ENCODE results near the gene WDCP.
"Not testable (repeated sequence)": the region's sequence is repeated elsewhere in the genome, so short reads cannot be mapped to it uniquely, and the experiment has no call there.

WDCP gene, protein sequence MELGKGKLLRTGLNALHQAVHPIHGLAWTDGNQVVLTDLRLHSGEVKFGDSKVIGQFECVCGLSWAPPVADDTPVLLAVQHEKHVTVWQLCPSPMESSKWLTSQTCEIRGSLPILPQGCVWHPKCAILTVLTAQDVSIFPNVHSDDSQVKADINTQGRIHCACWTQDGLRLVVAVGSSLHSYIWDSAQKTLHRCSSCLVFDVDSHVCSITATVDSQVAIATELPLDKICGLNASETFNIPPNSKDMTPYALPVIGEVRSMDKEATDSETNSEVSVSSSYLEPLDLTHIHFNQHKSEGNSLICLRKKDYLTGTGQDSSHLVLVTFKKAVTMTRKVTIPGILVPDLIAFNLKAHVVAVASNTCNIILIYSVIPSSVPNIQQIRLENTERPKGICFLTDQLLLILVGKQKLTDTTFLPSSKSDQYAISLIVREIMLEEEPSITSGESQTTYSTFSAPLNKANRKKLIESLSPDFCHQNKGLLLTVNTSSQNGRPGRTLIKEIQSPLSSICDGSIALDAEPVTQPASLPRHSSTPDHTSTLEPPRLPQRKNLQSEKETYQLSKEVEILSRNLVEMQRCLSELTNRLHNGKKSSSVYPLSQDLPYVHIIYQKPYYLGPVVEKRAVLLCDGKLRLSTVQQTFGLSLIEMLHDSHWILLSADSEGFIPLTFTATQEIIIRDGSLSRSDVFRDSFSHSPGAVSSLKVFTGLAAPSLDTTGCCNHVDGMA

DNA sequence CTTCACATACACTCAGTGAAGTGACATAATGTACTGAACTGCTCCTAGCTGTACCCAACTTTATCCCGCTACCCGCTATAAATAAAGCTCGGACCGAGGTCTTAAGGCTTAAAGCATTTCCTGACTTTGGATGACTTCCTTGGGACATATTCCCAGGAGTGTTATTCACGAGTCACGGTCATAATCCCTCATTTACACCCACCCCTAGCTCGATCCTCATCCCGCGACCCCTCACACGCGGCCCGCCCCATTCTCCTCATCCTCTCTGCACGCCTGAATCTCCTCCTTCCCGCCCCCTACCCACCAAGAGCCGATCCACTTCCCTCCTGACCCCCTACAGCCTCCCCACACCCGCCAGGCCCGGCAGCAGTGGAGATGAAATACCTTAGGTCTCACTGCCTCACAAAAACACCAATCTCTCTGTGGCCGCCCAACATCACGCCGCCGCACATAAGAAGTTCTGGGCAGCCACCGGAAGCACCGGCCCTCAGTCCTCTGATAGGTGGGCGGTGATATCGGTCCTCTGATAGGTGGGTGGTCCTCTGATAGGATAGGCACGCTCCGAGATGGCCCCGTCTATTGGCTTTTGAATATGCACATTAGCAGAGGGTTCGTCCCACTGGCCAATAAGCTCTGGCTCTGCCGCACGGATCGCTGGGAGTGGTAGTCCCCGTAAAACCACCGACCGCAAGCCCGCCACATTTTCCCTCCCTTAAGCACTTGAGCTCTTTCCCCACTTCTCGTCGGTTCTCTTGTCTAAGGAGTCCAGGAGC is at the start of gene WDCP:
Gene WDCP, minus strand, starts transcription at position 462 of the 773 bp plus-strand sequence. CDS start 7,897 bp downstream, outside the sequence.
- H3K27ac ChIP-seq = peak within 1 kb of the TSS; percentile 77

DNA sequence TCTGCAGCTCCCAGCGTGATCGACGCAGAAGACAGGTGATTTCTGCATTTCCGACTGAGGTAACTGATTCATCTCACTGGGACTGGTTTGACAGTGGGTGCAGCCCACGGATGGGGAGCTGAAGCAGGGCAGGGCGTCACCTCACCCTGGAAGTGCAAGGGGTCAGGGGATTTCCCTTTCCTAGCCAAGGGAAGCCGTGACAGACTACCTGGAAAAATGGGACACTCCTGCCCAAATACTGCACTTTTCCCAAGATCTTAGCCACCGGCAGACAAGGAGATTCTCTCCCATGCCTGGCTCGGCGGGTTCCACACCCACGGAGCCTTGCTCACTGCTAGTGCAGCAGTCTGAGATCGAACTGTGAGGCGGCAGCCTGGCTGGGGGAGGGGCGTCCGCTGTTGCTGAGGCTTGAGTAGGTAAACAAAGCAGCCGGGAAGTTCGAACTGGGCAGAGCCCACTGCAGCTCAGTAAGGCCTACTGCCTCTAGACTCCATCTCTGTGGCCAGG is 48.0 kb upstream of the WDCP start:
- not testable (repeated sequence) for H3K27ac ChIP-seq

More for the DNA sequence above, at the start of gene WDCP:
- TF ChIP-seq ZFX (IDR thresholded peaks at IDR 0.05; ENCODE audit: borderline replicate concordance) = no peak
- TF ChIP-seq, protein P1, sequence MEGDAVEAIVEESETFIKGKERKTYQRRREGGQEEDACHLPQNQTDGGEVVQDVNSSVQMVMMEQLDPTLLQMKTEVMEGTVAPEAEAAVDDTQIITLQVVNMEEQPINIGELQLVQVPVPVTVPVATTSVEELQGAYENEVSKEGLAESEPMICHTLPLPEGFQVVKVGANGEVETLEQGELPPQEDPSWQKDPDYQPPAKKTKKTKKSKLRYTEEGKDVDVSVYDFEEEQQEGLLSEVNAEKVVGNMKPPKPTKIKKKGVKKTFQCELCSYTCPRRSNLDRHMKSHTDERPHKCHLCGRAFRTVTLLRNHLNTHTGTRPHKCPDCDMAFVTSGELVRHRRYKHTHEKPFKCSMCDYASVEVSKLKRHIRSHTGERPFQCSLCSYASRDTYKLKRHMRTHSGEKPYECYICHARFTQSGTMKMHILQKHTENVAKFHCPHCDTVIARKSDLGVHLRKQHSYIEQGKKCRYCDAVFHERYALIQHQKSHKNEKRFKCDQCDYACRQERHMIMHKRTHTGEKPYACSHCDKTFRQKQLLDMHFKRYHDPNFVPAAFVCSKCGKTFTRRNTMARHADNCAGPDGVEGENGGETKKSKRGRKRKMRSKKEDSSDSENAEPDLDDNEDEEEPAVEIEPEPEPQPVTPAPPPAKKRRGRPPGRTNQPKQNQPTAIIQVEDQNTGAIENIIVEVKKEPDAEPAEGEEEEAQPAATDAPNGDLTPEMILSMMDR (IDR thresholded peaks at IDR 0.05) = no peak

DNA sequence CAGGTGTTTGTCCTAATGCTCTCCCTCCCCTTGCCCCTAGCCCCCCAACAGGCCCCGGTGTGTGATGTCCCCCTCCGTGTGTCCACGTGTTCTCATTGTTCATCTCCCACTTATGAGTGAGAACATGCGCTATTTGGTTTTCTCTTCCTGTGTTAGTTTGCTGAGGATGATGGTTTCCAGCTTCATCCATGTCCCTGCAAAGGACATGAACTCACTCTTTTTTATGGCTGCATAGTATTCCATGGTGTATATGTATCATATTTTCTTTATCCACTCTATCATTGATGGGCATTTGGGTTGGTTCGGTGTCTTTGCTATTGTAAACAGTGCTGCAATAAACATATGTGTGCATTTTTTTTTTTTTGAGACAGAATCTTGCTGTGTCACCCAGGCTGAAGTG is 46.1 kb upstream of the WDCP start:
- H3K27ac ChIP-seq = not testable (repeated sequence)

DNA sequence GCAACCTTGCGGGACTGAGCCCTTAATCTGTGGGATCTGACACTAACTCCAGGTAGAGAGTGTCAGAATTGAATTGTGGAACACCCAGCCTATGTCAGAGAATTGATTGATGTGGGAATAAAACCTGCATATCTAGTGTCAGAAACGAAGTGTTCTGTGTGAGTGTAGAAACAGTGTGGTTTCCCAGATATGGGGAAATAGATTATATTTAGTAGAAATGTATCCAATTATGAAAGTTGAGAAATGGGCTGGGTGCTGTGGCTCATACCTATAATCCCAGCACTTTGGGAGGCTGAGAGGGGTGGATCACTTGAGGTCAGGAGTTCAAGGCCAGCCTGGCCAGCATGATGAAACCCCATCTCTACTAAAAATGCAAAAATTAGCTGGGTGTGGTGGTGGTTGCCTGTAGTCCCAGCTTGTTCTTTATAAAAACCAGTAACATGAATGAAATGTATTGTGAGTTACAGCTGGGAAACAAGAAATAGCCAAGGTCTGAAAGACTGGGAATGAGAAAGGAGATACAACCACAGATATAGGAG is 41.7 kb upstream of the WDCP start:
- no peak for TF ChIP-seq ZFX (IDR thresholded peaks at IDR 0.05; ENCODE audit: borderline replicate concordance)
- TF ChIP-seq, protein P1 (IDR thresholded peaks at IDR 0.05) = no peak
- no peak overlapping the region for H3K27ac ChIP-seq

DNA sequence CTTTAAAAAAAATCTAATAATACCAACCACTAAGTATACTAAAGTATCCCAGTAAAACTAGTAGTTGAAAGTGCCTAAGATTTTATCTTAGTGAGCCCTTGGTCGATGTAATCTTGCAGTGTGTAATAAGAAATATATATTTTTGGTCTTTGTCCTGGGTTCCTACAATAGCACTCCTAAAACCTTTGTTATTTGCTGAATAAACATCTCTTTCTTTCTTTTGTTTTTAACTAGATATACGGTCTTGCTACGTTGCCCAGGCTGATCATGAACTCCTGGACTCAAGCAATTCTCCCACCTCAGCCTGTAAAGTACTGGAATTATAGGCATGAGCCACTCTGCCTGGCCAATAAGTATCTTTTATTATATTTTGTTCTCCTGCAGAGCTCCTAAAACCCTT is 39.8 kb upstream of the WDCP start:
- H3K27ac ChIP-seq = no peak overlapping the region
- no peak for TF ChIP-seq ZFX (IDR thresholded peaks at IDR 0.05; ENCODE audit: borderline replicate concordance)
- TF ChIP-seq, protein P1 (IDR thresholded peaks at IDR 0.05) = no peak

DNA sequence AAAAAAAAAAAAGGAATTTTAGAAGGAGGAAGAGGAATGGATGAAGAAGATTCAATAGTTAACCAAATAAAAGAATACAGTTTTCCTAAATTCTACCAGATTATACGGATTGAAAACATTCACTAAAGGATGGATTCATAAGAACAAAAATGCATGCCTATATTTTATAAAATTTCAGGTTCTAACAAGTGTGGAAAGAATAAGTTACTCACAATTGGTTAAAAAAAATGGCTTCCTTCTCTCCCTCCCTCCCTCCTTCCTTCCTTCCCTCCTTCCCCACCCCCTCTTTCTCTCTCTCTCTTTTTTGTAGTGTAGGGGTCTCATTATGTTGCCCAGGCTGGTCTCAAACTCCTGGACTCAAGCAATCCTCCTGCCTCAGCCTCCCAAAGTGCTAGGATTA is 39.0 kb upstream of the WDCP start:
- H3K27ac ChIP-seq = no peak overlapping the region
- TF ChIP-seq, protein P1 (IDR thresholded peaks at IDR 0.05) = no peak
- TF ChIP-seq ZFX (IDR thresholded peaks at IDR 0.05; ENCODE audit: borderline replicate concordance) = no peak

DNA sequence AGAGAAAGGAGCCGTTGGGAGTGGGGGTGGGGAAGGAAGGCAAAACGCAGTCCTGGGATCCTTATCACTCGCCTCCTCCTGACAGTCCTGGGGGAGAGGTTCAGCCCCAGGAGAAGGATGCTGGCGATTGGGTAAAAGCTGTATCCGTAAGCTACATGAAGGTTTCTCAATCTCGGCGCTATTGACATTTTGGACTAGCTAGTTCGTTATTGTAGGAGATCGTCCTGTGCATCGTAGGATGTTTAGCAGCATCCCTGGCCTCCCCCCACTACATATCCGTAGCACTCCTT is 38.0 kb upstream of the WDCP start:
- no peak for TF ChIP-seq ZFX (IDR thresholded peaks at IDR 0.05; ENCODE audit: borderline replicate concordance)
- TF ChIP-seq, protein P1 (IDR thresholded peaks at IDR 0.05) = no peak
- H3K27ac ChIP-seq = no peak overlapping the region
